HUDEP-2 (cell line): ENCODE data around the gene ENHO.

Experiments used
- DNase-seq, 76 experiments: peaks; one replicate each; lab custom pipeline; 2025; ENCODE audit not compliant: unreplicated experiment in 76 of 76; lab: John Stamatoyannopoulos, UW

The ENHO gene

DNA sequence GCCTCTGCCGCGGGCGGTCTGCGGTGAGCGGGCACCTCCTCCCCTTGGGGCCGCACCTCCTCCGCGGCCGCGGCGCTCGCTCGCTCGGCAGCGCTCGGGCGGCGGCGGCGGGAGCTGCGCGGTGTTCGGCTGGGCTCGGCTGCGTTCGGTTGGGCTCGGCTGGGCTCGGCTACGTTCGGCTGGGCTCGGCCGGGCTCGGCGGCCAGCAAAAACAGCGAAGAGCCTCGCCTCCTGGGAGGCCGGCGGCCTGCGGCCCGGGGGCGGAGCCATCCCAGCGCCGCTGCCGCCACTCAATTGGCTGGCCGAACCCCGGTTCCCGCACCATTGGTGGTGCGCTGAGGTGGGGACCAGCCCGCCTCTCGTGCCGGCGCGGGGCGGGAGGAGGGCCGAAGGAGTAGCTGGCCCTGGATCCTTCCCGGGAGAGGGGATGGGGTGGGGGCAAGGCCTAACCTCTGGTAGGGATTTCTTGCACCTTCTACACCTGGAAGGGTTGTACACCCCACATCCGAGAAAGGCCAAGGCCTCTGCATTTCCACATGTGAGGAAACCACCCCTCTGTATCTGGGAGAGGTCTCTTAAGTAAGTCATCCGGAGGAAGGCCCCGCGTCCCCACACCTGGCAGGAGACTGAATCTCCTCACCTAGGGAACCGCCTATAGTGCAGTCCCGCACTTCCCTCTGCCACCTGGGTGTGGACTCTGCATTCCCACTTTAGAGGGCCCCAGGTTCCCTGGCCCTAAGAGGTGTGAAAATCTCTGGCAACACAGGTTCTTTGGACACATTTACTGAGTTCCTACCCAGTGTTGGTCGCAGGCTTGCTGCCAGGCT is at the start of gene ENHO:
Gene ENHO (minus strand): TSS at position 20 of the 827 bp plus-strand sequence. CDS start 1,295 bp downstream, outside the sequence.
- peak in 72 of 76 experiments; percentile 19 to 92 (median 78) for DNase-seq

DNA sequence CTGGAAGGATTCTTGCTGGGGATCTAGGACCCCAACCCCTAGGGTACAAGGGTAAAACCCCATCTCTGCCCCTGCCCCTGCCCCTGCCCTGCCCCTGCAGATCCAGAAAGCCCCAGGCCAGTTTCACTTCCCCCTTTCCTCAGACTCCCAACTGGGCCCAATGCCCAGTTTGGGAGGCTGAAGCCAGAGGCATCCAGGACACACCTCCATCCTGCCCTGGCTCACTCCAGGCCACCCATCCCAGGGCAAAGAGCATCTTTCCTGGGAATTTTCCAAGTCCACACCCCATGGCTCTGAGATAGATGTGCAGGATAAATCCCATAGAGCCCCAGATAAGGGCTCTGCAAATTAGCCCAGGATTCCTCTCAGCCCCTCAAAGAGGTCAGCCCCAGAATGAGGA is 49.3 kb upstream of the ENHO start:
- DNase-seq = no peak

- DNase-seq = no peak
These were observed 48.7 kb upstream of the ENHO start for GRCh38 chr9:34571481-34571810.

GRCh38 chr9:34570809-34571480 is 48.2 kb upstream of the ENHO start:
- DNase-seq = no peak

DNA sequence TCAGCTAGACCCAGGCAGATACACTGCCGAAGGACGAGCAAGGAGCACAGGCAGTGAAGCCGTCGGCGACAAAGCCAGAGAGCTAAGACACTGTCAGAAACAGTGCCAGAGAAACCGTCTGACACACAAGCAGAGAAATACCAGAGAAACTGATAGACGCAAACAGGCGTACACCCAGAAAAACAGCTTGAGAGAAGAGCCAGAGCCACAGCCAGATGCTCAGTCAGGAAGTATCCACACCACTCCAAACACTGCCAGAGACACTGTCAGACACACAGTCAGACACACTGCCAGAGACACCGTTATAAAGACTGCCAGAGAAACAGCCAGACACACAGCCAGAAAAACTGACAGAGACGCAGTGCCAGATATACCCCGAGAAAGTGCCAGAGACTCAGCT is 47.6 kb upstream of the ENHO start:
- no peak for DNase-seq

GRCh38 chr9:34568774-34569173 is 46.0 kb upstream of the ENHO start:
- DNase-seq = no peak

DNA sequence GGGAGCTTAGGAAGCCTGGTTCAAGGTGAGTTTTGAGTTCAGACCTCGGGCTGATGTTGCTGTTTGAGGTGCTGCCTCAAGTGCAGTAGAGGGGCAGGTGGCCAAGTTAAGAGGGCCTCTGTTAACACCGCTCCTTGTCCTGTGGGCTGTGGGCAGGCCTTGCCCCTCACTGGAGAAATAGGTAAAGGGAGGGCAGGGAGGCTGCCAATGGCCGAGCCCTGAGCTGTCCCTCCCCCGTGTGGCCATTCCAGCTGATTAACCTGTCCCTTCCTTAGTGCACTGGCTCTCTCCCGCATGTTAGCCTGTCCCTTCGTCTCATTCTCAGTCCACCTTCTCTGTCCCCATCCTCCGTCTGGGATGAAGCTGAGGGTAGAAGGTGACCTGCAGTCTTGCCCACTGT is 45.3 kb upstream of the ENHO start:
- DNase-seq = no peak

- DNase-seq = no peak
These were observed 44.2 kb upstream of the ENHO start for GRCh38 chr9:34566972-34567371.

DNA sequence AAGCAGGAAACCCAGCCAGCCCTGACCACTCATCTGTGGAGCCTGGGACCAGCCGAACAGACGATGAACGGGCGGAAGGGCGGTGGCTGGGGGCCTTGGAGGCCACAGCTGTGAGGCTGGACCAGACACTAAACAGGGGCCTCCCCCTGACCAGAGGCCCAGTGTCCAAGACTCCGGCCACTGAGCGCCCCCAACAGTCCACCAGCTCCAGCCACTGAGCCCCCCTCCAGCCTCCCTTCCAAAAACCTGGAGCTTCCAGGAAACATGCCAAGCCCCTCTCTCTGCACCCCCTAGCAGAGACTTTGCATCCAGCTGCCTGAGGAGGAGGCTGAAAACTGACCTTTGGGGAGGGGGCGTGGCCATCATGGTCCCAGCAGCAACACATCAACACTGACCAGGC is 43.5 kb upstream of the ENHO start:
- no peak for DNase-seq

DNA sequence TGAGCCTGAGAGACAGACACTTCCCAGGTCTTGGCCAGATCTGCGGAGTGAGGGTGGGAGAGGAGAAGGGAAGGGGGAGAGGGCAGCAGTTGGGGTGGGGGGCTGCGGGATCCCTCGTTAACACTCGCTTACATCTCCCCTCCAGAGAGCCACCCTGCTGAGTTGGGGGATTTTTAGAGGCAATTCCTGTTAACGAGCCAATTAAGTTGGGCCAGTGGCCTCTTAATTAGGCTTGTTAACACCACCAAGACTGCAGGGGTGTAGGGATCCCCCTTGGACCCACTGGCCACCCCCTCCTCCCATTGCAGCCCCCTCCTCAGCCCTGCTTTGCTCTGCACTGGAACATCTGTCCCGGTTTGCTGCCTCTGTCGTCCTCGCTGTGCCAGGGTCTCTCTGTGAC is 43.1 kb upstream of the ENHO start:
- DNase-seq = no peak

GRCh38 chr9:34564617-34565016 is 41.8 kb upstream of the ENHO start:
- no peak for DNase-seq

- DNase-seq = no peak
These were observed 40.5 kb upstream of the ENHO start for GRCh38 chr9:34563262-34563661.

- DNase-seq = peak in 12 of 76 experiments; percentile 1 to 32 (median 6)
These were observed 39.5 kb upstream of the ENHO start for GRCh38 chr9:34562135-34562745.

DNA sequence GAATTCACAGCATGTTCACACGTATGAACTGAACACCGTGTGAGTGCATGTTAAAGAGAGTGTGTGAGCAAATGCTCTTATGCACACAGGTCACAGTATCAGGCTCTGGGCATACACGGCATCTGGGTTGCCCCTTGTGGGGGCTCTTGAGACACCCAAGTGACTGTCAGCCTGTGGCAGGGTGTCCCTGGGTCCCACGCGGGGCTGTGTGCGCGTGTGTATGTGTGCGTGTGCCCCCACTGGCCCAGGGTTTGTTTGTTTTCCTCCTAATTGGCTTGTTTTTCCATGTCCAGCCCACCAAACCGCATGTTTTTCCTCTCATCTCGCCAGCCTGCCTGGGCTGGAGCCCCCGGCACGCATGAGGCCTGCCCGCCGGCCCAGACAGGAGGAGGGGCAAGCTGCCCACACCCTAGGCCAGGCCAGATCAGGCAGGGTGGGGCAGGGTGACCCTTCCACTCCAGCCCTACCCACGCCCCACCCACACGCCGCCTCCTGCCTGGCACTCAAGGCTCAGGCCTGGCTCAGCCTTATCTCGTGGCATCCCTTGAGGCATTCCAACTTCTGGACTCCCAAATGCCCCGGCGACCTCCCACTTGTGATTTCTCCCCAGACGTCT is 37.9 kb upstream of the ENHO start:
- DNase-seq = peak in 1 of 76 experiments; percentile 5

DNA sequence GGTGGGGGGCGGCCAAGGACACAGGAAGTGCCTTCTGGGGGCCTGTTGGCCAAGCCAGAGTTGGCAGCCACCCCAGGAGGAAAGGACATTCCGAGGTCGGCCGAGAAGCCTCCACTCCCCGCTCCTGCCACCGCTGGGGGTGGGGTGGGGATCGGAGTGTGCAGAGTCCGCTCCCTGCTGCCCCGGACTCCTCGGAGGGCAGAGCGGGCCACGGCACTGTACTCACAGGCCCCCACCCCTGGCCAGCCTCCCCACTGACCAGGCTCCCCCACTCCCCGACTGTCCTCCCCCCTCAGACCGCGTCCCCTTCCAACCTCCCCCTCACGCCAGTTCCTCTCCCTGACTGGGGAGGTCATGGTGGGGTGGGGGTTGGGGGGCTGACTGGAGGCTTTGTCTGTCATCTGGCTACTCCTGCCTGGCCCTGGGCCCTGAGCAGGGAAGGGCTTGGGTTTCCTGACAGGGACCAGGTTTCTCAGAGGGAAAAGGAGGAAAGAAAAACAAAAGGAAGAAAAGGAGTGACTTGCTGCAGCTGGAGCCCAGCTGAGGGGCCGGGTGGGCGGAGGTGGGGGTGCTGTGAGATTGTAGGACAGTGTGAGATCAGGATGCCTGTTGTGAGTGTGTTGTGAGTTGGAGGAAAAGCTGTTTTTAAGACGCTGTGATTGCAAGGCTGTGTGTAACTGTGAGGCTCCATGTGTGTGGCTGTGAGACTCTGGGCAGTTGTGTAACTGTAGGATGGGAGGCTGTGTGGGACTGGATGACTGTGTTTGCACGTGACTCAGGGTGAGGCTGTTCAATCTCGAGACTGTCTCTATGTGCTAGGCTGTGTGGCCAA is 37.0 kb upstream of the ENHO start:
- DNase-seq = peak in 4 of 76 experiments; percentile 8 to 13 (median 11)

DNA sequence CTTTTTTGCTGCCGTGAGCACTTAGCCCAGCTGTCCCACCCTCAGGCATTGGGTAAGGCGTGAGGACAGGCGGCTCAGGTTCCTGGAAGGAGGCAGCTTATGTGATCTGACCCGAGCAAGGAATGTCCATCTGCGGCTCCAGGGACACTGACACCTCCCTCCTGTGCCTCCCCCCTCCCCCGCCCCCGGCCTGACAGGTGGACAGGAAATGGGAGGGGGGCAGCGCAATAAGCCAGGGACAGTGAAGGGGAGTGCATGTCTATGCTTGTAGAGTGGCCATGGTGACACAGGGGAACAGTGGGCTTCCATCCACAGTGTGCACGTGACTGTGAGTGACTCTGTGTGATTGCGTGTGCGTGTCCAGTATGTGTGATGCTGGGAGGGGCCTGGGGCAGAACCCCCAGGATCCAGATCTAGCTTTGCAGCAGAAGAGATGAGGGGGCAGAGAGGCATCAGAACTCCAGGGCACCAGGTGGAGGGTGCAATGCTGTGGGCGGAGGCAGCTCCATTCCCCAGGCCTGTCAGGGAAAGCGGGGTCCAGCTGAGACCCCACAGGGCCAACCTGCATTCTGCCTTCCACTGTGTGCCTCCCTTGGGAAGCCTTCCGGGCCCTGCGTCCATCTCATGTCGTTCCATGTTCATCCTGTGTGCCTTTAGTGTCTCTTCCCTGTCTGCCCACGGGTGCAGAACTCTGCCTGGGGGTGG is 36.3 kb upstream of the ENHO start:
- no peak for DNase-seq

DNA sequence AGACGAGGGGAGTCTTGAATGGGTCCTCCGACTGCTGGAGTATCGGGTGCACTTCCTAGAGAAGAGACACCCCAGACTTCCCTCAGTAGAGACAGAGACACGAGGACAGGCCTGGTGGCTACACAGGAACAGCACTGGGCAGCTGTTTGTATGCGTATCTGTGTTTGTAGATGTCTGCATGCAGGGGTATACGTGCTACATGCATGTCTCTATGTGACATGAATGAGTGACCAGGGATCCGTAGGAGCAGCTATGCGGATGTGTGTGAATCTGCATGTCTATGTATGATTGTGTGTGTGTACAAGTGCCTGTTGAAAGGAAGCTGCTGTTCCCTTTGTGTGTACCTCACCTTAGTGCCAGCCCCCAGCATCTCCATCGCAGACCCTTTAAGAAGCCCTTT is 35.6 kb upstream of the ENHO start:
- no peak for DNase-seq

GRCh38 chr9:34557426-34558321 is 34.9 kb upstream of the ENHO start:
- no peak for DNase-seq

GRCh38 chr9:34556949-34557348 is 34.2 kb upstream of the ENHO start:
- DNase-seq = no peak
